LHCN-M2 (cell line): ENCODE data around the gene TMEM52B. TPM values are rescaled to one million over a fixed set of nuclear protein-coding genes. Genes with fewer than 3 reads are reported as not detected.
A peak's percentile ranks its signal among the peaks of the same experiment; 100 is the strongest.
"Not testable (repeated sequence)": the region's sequence is repeated elsewhere in the genome, so short reads cannot be mapped to it uniquely, and the experiment has no call there.

Experiments used
- DNase-seq: peaks from one replicate; pipeline ENCODE4 v3.0.0-alpha.2; 2012; ENCODE audit warnings: low read depth
- total RNA-seq: library from RNA; depleted of rRNA; stranded (reverse); fragments of >200 nt; gene quantifications from 2 replicates; pipeline ENCODE4 v1.2.3, GENCODE V29; 2014

Gene TMEM52B
- total RNA-seq, 1 experiment from 2014 or later: not detected

DNA sequence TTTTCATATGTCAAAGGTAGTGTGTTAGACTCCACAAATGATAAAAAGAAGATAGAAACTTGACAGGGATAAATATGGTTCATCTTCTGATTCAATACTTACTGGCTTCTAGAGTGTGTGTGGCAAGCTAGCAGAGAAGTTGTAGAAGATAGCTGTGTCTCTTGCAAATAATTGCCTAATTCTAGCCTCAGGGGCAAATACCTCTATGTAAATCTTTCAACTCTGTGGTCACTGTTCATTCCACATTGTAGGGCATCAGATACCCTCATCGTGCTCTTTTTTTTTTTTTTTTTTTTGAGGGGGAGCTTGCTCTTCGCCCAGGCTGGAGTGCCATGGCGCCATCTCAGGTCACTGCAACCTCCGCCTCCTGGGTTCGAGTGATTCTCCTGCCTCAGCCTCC, 8.6 kb upstream of the TMEM52B start:
- no peak for DNase-seq

DNA sequence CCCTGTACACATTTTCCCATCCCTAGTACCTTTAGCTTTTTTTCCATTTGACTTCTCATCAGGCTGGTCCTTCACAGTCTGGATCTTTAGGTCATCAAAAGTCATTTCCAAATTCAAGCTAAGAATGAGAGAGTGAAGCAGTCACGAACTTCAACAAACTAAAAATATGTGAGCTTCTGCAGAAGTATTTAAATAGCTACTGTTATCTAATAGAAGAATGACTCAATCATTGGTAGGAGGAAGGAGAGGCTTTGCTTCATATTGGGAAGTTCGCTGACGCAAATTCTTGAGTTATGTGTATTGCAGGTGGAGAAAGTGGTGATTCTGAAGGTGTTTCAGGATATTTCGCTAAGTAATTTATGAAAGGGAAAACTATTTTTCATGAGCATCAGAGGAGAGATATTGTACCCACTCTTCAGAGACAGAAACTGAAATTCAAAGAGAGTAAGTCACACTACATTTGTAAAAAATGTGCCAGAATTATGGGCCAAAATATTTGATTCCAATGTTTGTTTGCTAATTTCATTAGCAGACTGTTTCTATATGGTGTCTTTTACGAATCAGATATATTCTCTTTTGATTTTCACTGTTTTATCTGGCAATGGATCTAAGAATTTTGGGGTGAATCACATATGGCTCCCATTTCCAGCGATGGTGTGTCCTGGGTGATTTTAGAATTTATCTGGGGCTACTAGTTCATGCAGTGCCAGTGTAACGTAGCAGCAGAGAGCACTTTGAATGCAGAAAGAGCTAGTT, 6.7 kb upstream of the TMEM52B start, which contains the start of gene OLR1:
TSS of gene OLR1 (minus strand) at position 160 of the 756 bp plus-strand sequence. CDS start at position 105, 55 bp downstream.
- no peak for DNase-seq

DNA sequence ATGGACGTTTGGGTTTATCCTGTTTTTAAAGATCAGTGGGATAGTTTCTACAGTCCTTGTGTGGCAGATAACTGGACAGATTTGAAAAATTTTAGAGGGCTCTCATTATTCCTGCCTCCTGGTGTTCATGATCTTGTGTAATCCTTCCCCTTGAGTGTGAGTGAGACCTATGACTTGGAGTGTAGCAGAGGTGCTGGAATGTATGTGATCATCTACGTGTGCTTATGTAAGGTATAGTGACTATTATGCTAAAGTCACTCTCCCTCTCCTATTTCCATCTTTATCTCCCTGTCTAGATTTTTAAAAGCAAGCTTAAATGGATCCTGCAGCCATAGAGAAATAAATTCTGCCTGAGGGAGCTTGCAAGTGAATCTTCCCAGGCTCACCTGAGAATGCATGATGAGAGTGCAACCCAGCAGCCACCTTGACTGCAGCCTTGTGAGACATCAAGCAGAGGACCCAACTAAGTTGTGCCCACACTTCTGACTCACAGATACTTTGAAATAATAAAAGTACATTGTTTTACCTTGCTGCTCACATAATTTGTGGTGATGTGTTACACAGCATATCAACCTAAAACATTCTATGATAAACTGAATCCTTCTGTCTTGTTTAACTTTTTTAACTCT, 3.7 kb upstream of the TMEM52B start:
- DNase-seq: no peak

DNA sequence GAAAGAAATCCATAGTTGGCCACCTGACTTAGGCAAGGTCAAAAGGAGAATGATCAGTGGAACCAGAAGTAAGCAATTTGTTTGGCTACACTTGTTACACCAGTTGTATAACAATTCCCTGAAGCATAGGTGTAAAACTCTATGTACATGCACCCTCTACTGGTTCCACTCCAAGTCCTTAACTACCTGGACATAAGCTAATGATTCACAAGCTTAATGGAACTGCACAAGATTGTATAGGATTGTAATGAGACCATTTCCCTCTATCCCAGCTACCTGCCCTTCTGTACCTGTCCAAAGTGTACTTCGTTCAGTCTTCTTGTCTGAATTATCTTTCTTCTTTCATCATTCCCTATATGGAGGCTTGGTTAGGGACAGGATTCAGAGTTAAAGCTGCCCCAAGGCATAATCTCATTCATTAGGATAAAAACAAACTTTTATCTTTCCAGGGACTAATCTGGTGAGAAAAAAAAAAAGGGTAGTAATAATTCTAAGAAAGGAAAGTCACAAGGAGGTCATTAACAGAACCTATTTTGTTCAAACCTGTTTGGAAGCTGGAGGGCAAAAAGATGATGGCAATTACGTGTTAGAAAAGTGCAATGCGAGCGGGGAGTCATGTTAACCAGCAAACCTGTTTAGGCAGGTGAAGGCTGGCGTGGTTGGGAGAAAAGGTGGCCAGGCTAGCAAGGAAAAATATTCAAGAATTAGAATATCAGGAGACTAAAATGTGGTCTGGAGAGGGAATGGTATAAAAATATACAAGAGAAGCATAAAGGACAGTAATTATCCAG, 2.8 kb upstream of the TMEM52B start:
- no peak for DNase-seq

DNA sequence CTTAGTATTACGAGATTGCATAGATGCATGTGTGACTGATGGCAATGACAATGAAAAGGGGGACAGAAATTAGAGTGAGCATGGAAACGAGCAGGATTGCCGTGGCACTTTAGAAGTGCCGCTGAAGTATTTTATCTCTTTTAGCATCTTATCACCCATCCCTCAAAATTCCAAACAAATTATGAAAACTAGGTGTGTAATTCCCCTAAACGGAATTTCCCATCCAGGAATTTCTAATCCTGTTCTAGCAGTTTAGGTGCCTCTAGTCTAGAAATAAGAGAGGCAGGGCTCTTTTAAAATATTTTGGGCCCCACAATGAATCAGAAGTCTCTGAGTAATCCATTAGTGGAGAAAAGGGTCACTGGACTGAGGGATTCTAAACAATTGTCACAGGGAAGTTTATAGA, 947 bp downstream of the TMEM52B start:
- no peak for DNase-seq

DNA sequence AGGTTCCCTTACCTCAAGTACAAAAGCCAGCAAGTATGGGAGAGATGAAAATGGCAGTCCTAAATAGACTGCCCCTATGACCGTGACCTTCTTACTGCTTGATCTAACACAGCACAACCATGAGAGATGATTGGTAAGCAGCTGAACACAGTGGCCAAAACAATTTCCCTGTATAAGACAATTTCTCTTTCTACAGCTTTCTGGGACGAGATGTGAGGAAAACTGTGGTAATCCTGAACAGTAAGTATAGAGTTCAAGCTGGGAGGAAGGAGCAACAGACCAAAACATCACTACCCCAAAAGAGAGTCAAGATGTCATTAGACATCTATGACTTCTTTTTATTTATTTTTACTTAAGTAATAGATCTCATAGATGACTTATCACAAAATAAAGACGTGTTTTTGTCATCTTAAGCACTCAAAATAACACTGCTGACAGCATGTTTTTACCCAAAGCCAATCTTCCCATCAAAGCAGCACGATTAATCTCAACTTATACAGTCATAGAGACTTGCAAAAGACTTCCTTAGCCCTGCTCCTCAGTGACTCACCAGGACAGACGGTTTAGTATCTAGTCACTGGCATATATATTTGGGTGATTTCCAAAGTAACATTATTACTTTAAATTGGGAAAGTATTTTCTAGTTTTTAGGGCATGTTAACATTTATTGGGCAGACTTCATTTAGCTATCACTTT, 3.7 kb downstream of the TMEM52B start:
- peak; percentile 49 for DNase-seq

DNA sequence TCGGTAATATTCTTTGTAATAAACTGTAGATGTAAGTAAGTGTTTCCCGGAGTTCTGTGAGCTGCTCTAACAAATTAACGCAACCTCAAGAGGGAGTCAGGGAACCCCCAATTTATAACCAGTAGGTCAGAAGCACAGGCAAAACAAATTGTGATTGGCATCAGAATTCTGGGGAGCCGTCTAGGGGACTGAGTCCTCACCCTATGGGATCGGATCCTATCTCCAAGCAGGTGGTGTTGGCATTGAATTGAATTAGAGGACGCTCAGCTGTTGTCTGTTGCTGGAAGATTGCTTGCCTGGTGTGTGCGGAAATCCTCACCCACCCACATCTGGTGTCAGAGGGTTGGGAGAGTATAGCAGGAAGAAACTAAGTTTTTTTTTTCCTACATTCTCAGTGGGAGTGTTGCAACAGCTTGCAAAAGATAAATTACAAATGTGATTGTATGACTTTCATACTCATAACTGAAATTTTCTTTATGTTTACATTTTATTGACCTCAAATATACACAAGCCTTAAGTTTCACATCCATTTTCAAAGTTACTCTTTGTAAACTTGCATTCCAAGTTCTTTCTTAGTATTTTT, 5.5 kb downstream of the TMEM52B start:
- no peak for DNase-seq

DNA sequence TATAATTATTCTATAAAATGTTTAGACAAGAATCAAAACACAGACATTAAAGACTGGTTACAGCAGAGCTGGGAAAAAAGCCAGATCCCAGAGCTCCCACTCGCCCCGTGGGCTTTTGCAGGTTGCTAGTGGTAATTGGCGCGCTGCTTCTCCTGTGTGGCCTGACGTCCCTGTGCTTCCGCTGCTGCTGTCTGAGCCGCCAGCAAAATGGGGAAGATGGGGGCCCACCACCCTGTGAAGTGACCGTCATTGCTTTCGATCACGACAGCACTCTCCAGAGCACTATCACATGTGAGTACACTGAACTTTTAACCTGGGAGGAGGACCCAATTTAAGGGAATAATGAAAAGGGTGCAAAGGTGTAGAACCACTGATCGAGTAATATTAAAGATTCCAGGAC, 7.5 kb downstream of the TMEM52B start:
- DNase-seq: no peak

DNA sequence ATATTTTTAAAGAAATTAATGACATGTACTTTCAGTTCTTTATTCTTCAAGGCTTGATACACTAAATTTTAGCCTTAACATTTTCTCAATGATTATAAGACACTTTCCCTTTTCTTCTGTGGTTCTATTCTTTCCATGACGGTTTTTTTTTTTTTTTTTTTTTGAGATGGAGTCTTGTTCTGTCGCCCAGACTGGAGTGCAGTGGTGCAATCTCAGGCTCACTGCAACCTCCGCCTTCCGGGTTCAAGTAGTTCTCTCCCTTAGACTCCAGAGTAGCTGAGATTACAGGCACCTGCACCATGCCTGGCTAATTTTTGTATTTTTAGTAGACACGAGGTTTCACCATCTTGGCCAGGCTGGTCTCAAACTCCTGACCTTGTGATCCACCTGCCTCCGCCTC, 8.1 kb downstream of the TMEM52B start:
- not testable (repeated sequence) for DNase-seq

DNA sequence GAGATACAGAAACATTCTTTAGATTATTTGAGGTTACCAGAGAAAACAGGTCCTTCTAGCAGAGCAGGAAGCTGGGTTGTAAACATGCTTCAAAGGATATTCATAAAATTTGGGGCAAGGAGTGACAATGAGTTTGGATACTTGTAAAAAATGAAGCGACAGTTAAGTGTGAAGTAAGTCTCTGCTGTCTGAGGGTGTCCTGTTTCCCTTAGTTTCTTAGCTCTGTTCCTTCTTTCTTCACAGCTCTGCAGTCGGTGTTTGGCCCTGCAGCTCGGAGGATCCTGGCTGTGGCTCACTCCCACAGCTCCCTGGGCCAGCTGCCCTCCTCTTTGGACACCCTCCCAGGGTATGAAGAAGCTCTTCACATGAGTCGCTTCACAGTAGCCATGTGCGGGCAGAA, 10.8 kb downstream of the TMEM52B start:
- DNase-seq: no peak

DNA sequence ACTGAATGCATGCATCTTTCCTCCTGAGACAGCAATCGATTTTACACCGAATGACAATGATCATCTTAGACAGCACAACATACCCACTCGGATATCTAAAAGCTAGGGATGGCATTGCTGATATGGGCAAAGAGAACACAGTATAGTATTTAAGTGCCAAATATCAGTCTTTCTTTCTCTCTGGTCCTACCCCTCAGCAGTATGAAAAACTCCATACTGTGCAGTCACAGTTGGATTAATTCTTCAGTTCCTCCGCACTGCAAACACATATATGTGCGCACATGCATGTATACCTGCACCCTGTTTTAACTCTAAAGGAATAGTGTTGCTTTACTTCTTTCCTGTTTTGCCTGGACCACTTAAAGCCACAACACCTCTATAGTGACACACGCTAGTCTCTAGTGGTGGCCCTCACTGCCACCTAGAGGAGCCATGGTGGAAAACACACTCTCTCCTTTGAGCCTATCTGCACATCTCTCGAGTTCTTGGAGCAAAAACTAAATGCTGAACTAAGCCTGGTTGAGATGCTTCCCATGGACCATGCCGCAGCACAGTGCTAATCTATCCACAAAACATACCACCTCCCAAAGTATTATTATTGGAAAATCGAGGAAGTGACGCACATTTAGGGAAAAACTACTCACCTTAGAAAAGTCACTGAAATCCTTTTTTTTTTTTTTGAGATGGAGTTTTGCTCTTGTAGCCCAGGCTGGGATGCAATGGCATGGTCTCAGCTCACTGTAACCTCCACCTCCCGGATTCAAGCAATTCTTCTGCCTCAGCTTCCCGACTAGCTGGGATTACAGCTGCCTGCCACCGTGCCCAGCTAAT, 11.9 kb downstream of the TMEM52B start:
- DNase-seq: peak; percentile 52

DNA sequence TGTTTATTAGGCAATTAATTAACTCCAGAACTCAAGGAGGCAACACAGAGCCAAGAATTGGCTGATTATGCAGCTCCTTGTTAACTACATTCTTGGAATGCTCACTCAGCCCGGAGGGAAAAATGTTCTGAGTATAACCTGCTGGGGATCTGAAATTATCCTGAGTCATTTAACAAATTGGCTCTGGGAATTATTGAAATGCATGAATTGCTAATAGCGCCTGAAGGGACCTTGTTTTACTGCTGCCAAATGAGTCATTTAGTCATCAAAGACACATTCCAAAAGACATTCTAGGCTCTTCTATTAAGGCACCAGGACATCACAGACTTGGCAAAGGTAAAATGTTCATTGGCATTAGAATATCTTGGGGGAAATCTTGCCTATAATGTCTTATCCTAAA, 13.0 kb downstream of the TMEM52B start:
- no peak for DNase-seq

DNA sequence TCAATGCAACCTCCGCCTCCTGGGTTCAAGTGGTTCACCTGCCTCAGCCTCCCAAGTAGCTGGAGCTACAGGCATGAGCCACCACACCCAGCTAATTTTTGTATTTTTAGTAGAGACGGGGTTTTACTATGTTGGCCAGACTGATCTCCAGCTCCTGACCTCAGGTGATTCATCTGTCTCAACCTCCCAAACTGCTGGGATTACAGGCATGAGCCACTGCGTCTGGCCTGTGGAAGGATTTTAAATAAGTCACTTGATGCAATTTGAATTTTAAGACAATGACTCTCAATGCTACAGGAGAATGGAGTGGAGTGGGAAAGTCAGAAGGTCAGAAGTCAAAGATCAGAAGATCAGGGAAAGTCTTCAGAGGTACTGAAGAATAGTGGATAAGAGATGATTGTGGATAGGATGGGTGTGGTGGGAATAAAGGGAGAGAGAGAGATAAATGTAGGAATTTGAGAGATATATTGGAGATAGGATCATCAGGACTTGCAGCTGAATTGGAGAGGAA, 15.4 kb downstream of the TMEM52B start:
- no peak for DNase-seq

DNA sequence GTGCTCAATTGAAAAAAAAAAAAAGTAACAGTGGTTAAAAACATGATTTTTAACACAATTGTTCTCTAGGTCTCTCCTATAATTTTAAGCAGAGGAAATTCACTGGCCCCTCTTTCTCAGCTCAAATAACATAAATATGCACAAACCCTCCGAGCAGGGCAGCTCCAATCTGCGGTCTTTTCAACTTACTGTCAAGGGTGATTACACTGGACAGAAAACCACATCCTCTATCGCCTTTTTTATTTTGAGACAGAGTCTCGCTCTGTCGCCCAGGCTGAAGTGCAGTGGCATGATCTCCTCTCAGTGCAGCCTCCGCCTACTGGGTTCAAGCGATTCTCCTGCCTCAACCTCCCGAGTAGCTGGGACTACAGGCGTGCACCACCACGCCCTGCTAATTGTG, 17.4 kb downstream of the TMEM52B start:
- no peak for DNase-seq

DNA sequence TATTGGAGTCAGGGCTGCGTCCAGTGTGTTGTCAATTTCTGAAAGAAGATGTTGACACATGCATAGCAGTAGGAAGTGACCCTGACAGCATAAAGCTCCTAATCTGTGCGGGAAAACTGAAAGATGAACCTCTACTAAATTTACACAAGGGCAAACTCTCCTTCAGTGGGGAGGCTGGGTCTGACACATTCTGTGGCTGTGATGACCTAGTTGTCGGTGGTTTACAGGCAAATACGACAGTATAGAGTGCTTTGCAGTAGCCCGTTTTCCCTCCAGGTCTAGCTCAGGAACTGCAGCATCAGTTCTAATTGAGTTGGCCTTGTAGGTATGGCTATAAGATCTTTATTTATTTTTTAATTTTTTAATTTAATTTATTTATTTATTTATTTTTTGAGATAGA, 19.0 kb downstream of the TMEM52B start:
- DNase-seq: no peak

DNA sequence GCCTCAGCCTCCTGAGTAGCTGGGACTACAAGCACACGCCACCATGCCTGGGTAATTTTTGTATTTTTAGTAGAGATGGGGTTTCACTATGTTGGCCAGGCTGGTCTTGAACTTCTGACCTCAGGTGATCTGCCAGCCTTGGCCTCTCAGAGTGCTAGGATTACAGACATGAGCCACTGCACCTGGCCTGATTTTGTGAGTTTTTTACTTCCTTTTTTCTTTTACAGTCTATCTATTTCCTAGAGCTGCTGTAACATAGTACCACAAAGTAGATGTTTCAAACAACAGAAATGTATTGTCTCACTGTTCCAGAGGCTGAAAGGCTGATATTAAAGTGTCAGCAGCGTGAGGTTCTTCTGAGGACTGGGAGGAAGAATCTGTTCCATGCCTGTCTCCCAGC, 25.7 kb downstream of the TMEM52B start:
- DNase-seq: not testable (repeated sequence)

DNA sequence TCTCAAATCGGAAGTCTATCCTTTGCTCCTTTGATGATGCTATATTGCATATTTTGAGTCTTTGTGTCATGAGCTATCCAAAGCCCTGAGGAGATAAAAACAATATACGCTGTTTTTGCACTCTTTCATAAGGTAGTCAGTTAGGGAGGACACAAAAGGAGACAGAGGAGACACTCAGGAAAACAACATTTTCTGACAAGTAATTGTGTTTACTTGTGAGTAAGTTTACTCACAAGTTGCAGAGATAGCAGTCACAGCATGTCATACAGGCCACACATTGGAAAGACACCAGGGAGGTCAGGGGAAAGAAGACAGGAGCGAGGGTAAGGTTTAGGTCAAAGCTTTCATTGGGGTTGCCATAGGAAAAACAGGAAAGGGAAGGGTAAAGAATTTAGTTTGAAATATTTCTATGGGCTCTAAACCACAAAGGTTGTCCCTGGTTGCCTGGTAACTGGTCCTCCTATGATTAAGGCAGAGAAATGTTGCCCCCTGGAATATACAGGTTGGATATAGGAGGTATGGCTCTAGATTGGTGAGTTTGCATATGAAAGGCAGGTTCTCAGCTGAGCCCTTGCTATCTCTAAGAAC, 26.5 kb downstream of the TMEM52B start:
- peak; percentile 10 for DNase-seq

DNA sequence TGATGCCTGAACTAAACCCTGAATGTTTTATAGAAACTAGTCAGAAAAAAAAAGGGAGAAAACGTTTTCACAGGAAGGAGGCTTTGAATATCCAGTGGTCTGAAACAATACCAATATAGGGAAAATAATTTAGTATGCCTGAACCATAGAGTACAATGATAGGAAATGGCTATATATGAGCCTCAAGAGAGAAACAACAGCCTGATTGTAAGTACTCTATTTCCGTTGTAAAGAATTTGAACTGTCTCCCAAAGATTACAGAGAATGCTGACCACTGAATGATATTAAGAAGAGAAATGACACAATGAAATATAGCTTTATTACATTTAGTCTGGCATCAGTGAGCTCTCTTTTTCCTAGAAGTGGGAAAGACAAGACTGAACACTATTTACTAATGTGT, 28.3 kb downstream of the TMEM52B start:
- no peak for DNase-seq

DNA sequence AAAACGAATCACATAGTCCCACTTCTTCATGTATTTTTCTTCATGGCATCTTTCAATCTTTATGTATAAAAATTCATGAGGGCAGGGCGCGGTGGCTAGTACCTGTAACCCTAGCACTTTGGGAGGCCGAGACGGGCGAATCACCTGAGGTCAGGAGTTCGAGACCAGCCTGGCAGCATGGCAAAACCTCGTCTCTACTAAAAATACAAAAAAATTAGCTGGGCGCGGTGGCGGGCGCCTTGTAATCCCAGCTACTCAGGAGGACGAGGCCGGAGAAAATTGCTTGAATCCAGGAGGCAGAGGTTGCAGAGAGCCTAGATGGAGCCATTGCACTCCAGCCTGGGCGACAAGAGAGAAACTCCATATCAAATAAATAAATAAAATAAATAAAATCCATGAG, 31.4 kb downstream of the TMEM52B start:
- DNase-seq: no peak
